ENCODE measurements around the gene DPP10. TPM values are rescaled to one million over a fixed set of nuclear protein-coding genes. Genes with fewer than 3 reads are reported as not detected.

The DPP10 gene
- total RNA-seq, 1 donor: not detected

GRCh38 chr2:115129536-115129935, 687.1 kb downstream of the DPP10 start:
- H3K4me3 ChIP-seq (ENCODE audit: low read depth, low read length): no peak overlapping the region
- no peak for DNase-seq (ENCODE audit: low read depth)
- no peak for TF ChIP-seq CTCF (IDR thresholded peaks at IDR 0.05; ENCODE audit: insufficient read depth, low read length)

DNA sequence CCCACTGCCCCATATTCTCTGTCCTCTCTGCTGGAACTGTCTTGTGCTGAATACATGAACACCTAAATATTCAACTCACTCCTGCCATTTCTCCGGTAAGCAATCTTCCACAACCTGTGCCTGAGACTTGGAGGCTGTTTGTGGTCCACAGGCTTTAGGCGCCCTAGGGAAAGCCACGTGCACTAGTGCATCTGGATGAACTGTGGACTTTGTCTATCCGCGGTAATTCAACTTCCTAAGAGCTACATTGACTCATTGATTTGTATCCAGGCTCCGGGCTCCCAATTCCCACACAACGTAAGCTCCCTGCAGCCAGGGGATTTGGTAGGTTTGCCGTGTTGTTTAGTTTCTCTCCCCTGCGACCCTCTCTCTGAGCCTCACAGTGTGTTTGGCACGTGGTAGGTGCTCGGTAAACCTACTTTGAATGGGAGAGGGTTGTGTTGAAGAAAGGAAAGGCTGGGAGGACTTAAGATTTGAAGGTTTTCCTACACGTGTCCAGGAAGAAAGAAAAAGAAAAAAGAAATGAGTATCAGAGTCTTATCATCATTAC, 718.2 kb downstream of the DPP10 start:
- TF ChIP-seq CTCF (IDR thresholded peaks at IDR 0.05; ENCODE audit: insufficient read depth, low read length): no peak
- DNase-seq (ENCODE audit: low read depth): no peak

GRCh38 chr2:115161081-115161770, 718.8 kb downstream of the DPP10 start:
- no peak for TF ChIP-seq CTCF (IDR thresholded peaks at IDR 0.05; ENCODE audit: insufficient read depth, low read length)
- DNase-seq (ENCODE audit: low read depth): no peak
- H3K4me3 ChIP-seq (ENCODE audit: low read depth, low read length): no peak overlapping the region

More for the DNA sequence above, 718.2 kb downstream of the DPP10 start:
- H3K4me3 ChIP-seq (ENCODE audit: low read depth, low read length): no peak overlapping the region

DNA sequence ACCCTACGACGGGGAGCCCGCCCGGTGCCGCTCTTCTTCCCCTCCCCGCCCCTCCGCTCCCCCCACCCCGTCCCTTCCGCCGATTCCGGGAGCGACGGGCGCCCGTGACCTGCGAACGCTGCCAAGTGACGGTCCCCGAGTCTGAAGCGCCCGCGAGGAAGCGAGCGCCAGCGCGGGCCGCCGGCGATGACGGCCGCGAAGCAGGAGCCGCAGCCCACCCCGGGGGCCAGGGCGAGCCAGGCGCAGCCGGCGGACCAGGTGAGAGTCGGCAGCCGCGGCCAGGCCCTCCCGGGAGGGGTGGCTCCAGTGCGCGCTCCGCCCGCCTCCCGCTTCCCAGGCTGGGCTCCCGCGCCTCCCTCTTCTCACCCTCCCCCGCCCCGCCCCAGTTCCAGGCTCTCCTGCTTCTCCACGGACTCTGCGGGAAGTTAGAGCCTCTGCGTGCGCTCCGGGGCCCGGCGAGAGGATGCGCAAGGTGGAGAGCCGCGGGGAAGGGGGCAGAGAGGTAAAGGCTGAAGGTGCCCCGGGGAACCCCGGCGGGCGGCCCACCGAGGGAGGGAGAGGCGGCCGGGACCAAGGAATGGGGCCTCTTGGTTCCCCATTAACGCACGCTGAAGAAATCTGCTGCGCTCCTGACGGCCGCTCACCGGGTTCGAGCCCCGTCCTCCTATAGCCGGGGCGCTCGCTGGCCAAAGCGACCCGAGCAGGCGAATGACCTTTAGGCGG, 719.5 kb downstream of the DPP10 start:
- DNase-seq (ENCODE audit: low read depth): no peak
- H3K4me3 ChIP-seq (ENCODE audit: low read depth, low read length): no peak overlapping the region
- TF ChIP-seq CTCF (IDR thresholded peaks at IDR 0.05; ENCODE audit: insufficient read depth, low read length): no peak

DNA sequence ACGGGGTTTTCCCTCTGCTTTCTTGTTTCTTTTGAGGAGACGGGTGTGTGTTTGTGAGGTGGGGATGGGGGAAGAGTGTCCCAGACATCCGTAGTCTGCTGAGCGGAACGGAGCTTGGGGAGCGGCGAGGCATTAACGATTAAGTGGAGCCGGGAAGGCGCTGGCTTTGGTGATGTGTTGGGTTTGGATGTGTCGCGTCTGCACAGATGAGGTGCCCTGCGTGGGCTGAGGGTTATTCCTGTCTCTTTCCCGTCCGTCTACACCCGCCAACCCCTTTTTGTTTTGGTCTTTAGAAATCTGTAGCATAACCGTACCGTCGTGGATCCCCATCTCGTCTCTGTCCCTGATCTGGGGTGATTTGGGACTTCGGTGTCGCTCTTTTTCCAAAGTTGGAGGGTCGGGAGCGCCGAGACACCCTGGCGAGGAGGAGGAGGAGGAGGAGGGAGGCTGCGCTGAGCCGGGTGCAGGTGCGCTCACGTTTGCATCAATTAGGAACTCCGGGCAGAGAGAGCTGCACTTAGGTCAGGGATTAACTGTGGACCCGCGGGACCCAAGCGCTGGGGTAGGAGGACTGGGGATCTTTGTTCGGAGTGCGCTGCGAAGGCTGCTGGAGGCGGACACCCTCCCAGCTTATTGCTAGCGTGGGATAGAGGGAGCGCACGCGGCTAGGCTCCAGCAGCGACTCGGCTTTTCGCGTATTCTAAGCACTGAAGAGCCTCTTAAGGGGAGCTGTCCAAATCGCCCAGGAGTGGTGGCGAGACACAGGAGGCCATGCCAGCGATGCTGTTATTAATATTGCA, 720.3 kb downstream of the DPP10 start:
- no peak for TF ChIP-seq CTCF (IDR thresholded peaks at IDR 0.05; ENCODE audit: insufficient read depth, low read length)
- no peak overlapping the region for H3K4me3 ChIP-seq (ENCODE audit: low read depth, low read length)
- DNase-seq (ENCODE audit: low read depth): no peak

- H3K4me3 ChIP-seq (ENCODE audit: low read depth, low read length): no peak overlapping the region
- TF ChIP-seq CTCF (IDR thresholded peaks at IDR 0.05; ENCODE audit: insufficient read depth, low read length): no peak
- DNase-seq (ENCODE audit: low read depth): no peak
These were observed 721.1 kb downstream of the DPP10 start for GRCh38 chr2:115163572-115163971.
